Ascending aorta (tissue), 2 donors: Measurements from ENCODE around the gene ELAPOR1. TPM values are rescaled to one million over a fixed set of nuclear protein-coding genes. Genes with fewer than 3 reads are reported as not detected.
"Not testable (repeated sequence)": the region's sequence is repeated elsewhere in the genome, so short reads cannot be mapped to it uniquely, and the experiment has no call there.

Source experiments
- DNase-seq, 2 donors: peaks; one replicate each; pipeline ENCODE4 v3.0.0-alpha.2; 2019; ENCODE audit warnings: low spot score in 2 of 2
- H3K27ac ChIP-seq, 2 donors: fragments of 200-600 bp; sonication (generic); one replicate each; pipeline ENCODE4 v1.5.1; 2016 to 2017; ENCODE audit warnings: mild to moderate bottlenecking in 1 of 2
- H3K27me3 ChIP-seq: fragments of 200-600 bp; sonication (generic); one replicate; pipeline ENCODE4 v1.5.1; 2017
- H3K36me3 ChIP-seq, 2 donors: fragments of 200-600 bp; sonication (generic); one replicate each; pipeline ENCODE4 v1.5.1; 2016
- H3K4me1 ChIP-seq, 2 donors: fragments of 200-600 bp; sonication (generic); one replicate each; pipeline ENCODE4 v1.5.1; 2016 to 2017; ENCODE audit warnings: mild to moderate bottlenecking in 1 of 2
- H3K4me3 ChIP-seq, 2 donors: fragments of 200-600 bp; sonication (generic); one replicate each; pipeline ENCODE4 v1.5.1; 2016 to 2017; ENCODE audit warnings: mild to moderate bottlenecking in 1 of 2
- H3K9me3 ChIP-seq, 2 donors: fragments of 200-600 bp; sonication (generic); one replicate each; pipeline ENCODE4 v1.5.1; 2016
- CTCF ChIP-seq, 3 experiments: fragments of 200-600 bp in 2 of 3; fragments of 450-650 bp in 1 of 3; sonication (generic) in 2 of 3; IDR thresholded peaks; one replicate each; pipeline ENCODE4 v1.5.1; 2016 to 2019; ENCODE audit warnings: antibody characterized with exemption in 3 of 3, mild to moderate bottlenecking in 1 of 3, moderate library complexity in 1 of 3
- intact Hi-C: fragments of 100-400 bp; cut with DNase I; formaldehyde crosslinking; loops from one replicate; pipeline ENCODE4 v1.15.1; 2023
- total RNA-seq: library from RNA; depleted of rRNA; stranded (reverse); fragments of >200 nt; gene quantifications from one replicate; pipeline ENCODE4 v1.1.0, GENCODE V29; 2016

ELAPOR1 gene
- total RNA-seq, 1 donor from 2014 or later: not detected

GRCh38 chr1:109138358-109138757 lies 24.4 kb downstream of the ELAPOR1 start:
- TF ChIP-seq CTCF (IDR thresholded peaks at IDR 0.05): no peak
- no peak overlapping the region for H3K4me3 ChIP-seq
- intact Hi-C loops: no loop called here
- no peaks in the 10 kb centered on the region for H3K36me3 ChIP-seq
- DNase-seq: no peak
- no peaks in the 10 kb centered on the region for H3K9me3 ChIP-seq
- H3K27me3 ChIP-seq: no peaks in the 10 kb centered on the region
- no peak overlapping the region for H3K27ac ChIP-seq
- no peaks in the 10 kb centered on the region for H3K4me1 ChIP-seq

- TF ChIP-seq CTCF (IDR thresholded peaks at IDR 0.05): no peak
- H3K27ac ChIP-seq: no peak overlapping the region
- H3K27me3 ChIP-seq: no peaks in the 10 kb centered on the region
- H3K36me3 ChIP-seq: no peaks in the 10 kb centered on the region
- intact Hi-C loops: no loop called here
- no peak for DNase-seq
- no peaks in the 10 kb centered on the region for H3K9me3 ChIP-seq
- no peak overlapping the region for H3K4me3 ChIP-seq
- no peaks in the 10 kb centered on the region for H3K4me1 ChIP-seq
Observed at GRCh38 chr1:109140392-109140791, 26.5 kb downstream of the ELAPOR1 start.

GRCh38 chr1:109142260-109142659 lies 28.3 kb downstream of the ELAPOR1 start:
- H3K9me3 ChIP-seq: no peaks in the 10 kb centered on the region
- TF ChIP-seq CTCF (IDR thresholded peaks at IDR 0.05): no peak
- intact Hi-C loops: no loop called here
- no peak for DNase-seq
- H3K4me1 ChIP-seq: no peaks in the 10 kb centered on the region
- H3K4me3 ChIP-seq: no peak overlapping the region
- no peaks in the 10 kb centered on the region for H3K27me3 ChIP-seq
- H3K27ac ChIP-seq: no peak overlapping the region
- H3K36me3 ChIP-seq: no peaks in the 10 kb centered on the region

- intact Hi-C loops: not testable (repeated sequence)
Observed at GRCh38 chr1:109142725-109143124, 28.8 kb downstream of the ELAPOR1 start.

GRCh38 chr1:109148987-109149561 lies 35.2 kb downstream of the ELAPOR1 start:
- intact Hi-C loops: no loop called here
- H3K27ac ChIP-seq: no peak overlapping the region

More at GRCh38 chr1:109142725-109143124, 28.8 kb downstream of the ELAPOR1 start:
- H3K36me3 ChIP-seq, H3K9me3 ChIP-seq, DNase-seq, H3K4me3 ChIP-seq, H3K27me3 ChIP-seq, H3K4me1 ChIP-seq, H3K27ac ChIP-seq: not testable (repeated sequence)

More at GRCh38 chr1:109148987-109149561, 35.2 kb downstream of the ELAPOR1 start:
- H3K27me3 ChIP-seq: no peaks in the 10 kb centered on the region
- H3K9me3 ChIP-seq: no peaks in the 10 kb centered on the region
- no peak for TF ChIP-seq CTCF (IDR thresholded peaks at IDR 0.05)
- no peaks in the 10 kb centered on the region for H3K4me1 ChIP-seq
- no peak overlapping the region for H3K4me3 ChIP-seq
- no peak for DNase-seq
- no peaks in the 10 kb centered on the region for H3K36me3 ChIP-seq
